Measurements from ENCODE around the gene C5orf52. TPM values are rescaled to one million over a fixed set of nuclear protein-coding genes. Genes with fewer than 3 reads are reported as not detected.
"Not testable (repeated sequence)": the region's sequence is repeated elsewhere in the genome, so short reads cannot be mapped to it uniquely, and the experiment has no call there.

The C5orf52 gene
- total RNA-seq, 2 donors from 2014 or later, result not detected

- ATAC-seq, result no peak
- Mint-ChIP-seq H3K4me1 (ENCODE audit: low read depth in 2 of 2) (no peaks in the 10 kb centered on the region), H3K27me3 (peaks cover 0 to under 1% of the 10 kb centered on the region in 2 donors), H3K27ac (no peak overlapping the region), H3K9me3 (peaks cover 8% of the 10 kb centered on the region), H3K4me3 (no peak overlapping the region), H3K36me3 (peaks cover 28% of the 10 kb centered on the region)
- no peak for DNase-seq (ENCODE audit: low spot score)
Observed at GRCh38 chr5:157659868-157660660, 11.3 kb upstream of the C5orf52 start.

- ATAC-seq (no peak), DNase-seq (ENCODE audit: low spot score) (no peak)
- H3K9me3 Mint-ChIP-seq, result peaks cover 4% of the 10 kb centered on the region
- H3K27ac Mint-ChIP-seq, result no peak overlapping the region
- peaks cover 14% of the 10 kb centered on the region for H3K36me3 Mint-ChIP-seq
- H3K4me1 Mint-ChIP-seq (ENCODE audit: low read depth in 2 of 2), result peaks cover 9 to 10% of the 10 kb centered on the region in 2 donors
- H3K4me3 Mint-ChIP-seq, result no peak overlapping the region
- H3K27me3 Mint-ChIP-seq, result peaks cover 10 to 18% of the 10 kb centered on the region in 2 donors
Observed at GRCh38 chr5:157665467-157666070, 5.8 kb upstream of the C5orf52 start.

GRCh38 chr5:157668356-157668755, 3.0 kb upstream of the C5orf52 start:
- H3K9me3 Mint-ChIP-seq, result peaks cover 4% of the 10 kb centered on the region
- no peak overlapping the region for H3K27ac Mint-ChIP-seq
- H3K27me3 Mint-ChIP-seq, result peaks cover 20 to 33% of the 10 kb centered on the region in 2 donors
- ATAC-seq (no peak), DNase-seq (ENCODE audit: low spot score) (no peak)
- no peak overlapping the region for H3K4me3 Mint-ChIP-seq
- H3K4me1 Mint-ChIP-seq (ENCODE audit: low read depth in 2 of 2), result peaks cover 26 to 27% of the 10 kb centered on the region in 2 donors
- H3K36me3 Mint-ChIP-seq, result peaks cover 5% of the 10 kb centered on the region

- Mint-ChIP-seq H3K9me3 (peaks cover under 1% of the 10 kb centered on the region), H3K4me1 (ENCODE audit: low read depth in 2 of 2) (peaks cover 26 to 27% of the 10 kb centered on the region in 2 donors), H3K27me3 (peaks cover 20 to 33% of the 10 kb centered on the region in 2 donors), H3K27ac (peak overlapping the region; percentile 53 to 55), H3K36me3 (peaks cover 5% of the 10 kb centered on the region), H3K4me3 (peak overlapping the region; percentile 97)
- DNase-seq (ENCODE audit: low spot score) (no peak), ATAC-seq (no peak)
Observed at GRCh38 chr5:157669701-157670097, 1.6 kb upstream of the C5orf52 start.

GRCh38 chr5:157671592-157672330, 428 bp downstream of the C5orf52 start:
- peaks cover 20 to 33% of the 10 kb centered on the region in 2 donors for H3K27me3 Mint-ChIP-seq
- H3K9me3 Mint-ChIP-seq, result no peaks in the 10 kb centered on the region
- no peak for DNase-seq (ENCODE audit: low spot score)
- H3K36me3 Mint-ChIP-seq, result peaks cover 5% of the 10 kb centered on the region
- H3K27ac Mint-ChIP-seq, result peak overlapping the region; percentile 53 to 55
- peaks cover 26 to 27% of the 10 kb centered on the region in 2 donors for H3K4me1 Mint-ChIP-seq (ENCODE audit: low read depth in 2 of 2)
- no peak for ATAC-seq
- peak overlapping the region; percentile 97 for H3K4me3 Mint-ChIP-seq

GRCh38 chr5:157672976-157673375, 1.6 kb downstream of the C5orf52 start:
- H3K4me3 Mint-ChIP-seq, result no peak overlapping the region
- DNase-seq (ENCODE audit: low spot score) (no peak), ATAC-seq (no peak)
- peaks cover 5% of the 10 kb centered on the region for H3K36me3 Mint-ChIP-seq
- H3K9me3 Mint-ChIP-seq, result no peaks in the 10 kb centered on the region
- H3K4me1 Mint-ChIP-seq (ENCODE audit: low read depth in 2 of 2), result peaks cover 26 to 27% of the 10 kb centered on the region in 2 donors
- peaks cover 20 to 29% of the 10 kb centered on the region in 2 donors for H3K27me3 Mint-ChIP-seq
- H3K27ac Mint-ChIP-seq, result no peak overlapping the region

GRCh38 chr5:157674351-157674750, 3.0 kb downstream of the C5orf52 start:
- not testable (repeated sequence) for H3K9me3 Mint-ChIP-seq; H3K36me3 Mint-ChIP-seq; H3K27ac Mint-ChIP-seq; H3K4me3 Mint-ChIP-seq; DNase-seq (ENCODE audit: low spot score); ATAC-seq
- H3K27me3 Mint-ChIP-seq, result peaks cover 20 to 29% of the 10 kb centered on the region in 2 donors
- peaks cover 26 to 27% of the 10 kb centered on the region in 2 donors for H3K4me1 Mint-ChIP-seq (ENCODE audit: low read depth in 2 of 2)

- no peak overlapping the region for H3K27ac Mint-ChIP-seq
- no peaks in the 10 kb centered on the region for H3K4me1 Mint-ChIP-seq (ENCODE audit: low read depth in 2 of 2)
- no peak for DNase-seq (ENCODE audit: low spot score)
- H3K27me3 Mint-ChIP-seq, result peaks cover 0 to 5% of the 10 kb centered on the region in 2 donors
- no peak overlapping the region for H3K4me3 Mint-ChIP-seq
- H3K36me3 Mint-ChIP-seq, result no peaks in the 10 kb centered on the region
- no peak for ATAC-seq
- H3K9me3 Mint-ChIP-seq, result no peaks in the 10 kb centered on the region
Observed at GRCh38 chr5:157677931-157678330, 6.6 kb downstream of the C5orf52 start.

GRCh38 chr5:157679801-157680200, 8.5 kb downstream of the C5orf52 start:
- ATAC-seq (no peak), DNase-seq (ENCODE audit: low spot score) (no peak)
- Mint-ChIP-seq H3K9me3 (no peaks in the 10 kb centered on the region), H3K27ac (no peak overlapping the region), H3K27me3 (peaks cover 0 to 5% of the 10 kb centered on the region in 2 donors), H3K4me3 (no peak overlapping the region), H3K36me3 (no peaks in the 10 kb centered on the region), H3K4me1 (ENCODE audit: low read depth in 2 of 2) (no peaks in the 10 kb centered on the region)

- Mint-ChIP-seq H3K4me1 (ENCODE audit: low read depth in 2 of 2) (no peaks in the 10 kb centered on the region), H3K36me3 (no peaks in the 10 kb centered on the region), H3K9me3 (no peaks in the 10 kb centered on the region), H3K27ac (no peak overlapping the region), H3K4me3 (no peak overlapping the region), H3K27me3 (peaks cover 0 to 5% of the 10 kb centered on the region in 2 donors)
- DNase-seq (ENCODE audit: low spot score) (no peak), ATAC-seq (no peak)
Observed at GRCh38 chr5:157680239-157680638, 8.9 kb downstream of the C5orf52 start.

- peaks cover 0 to 5% of the 10 kb centered on the region in 2 donors for H3K27me3 Mint-ChIP-seq
- ATAC-seq (no peak), DNase-seq (ENCODE audit: low spot score) (no peak)
- no peak overlapping the region for H3K4me3 Mint-ChIP-seq
- H3K27ac Mint-ChIP-seq, result no peak overlapping the region
- H3K9me3 Mint-ChIP-seq, result no peaks in the 10 kb centered on the region
- H3K4me1 Mint-ChIP-seq (ENCODE audit: low read depth in 2 of 2), result no peaks in the 10 kb centered on the region
- no peaks in the 10 kb centered on the region for H3K36me3 Mint-ChIP-seq
Observed at GRCh38 chr5:157681048-157681447, 9.7 kb downstream of the C5orf52 start.

- ATAC-seq (no peak), DNase-seq (ENCODE audit: low spot score) (no peak)
- H3K27me3 Mint-ChIP-seq, result no peaks in the 10 kb centered on the region
- H3K27ac Mint-ChIP-seq, result no peak overlapping the region
- no peaks in the 10 kb centered on the region for H3K36me3 Mint-ChIP-seq
- H3K9me3 Mint-ChIP-seq, result no peaks in the 10 kb centered on the region
- H3K4me1 Mint-ChIP-seq (ENCODE audit: low read depth in 2 of 2), result no peaks in the 10 kb centered on the region
- H3K4me3 Mint-ChIP-seq, result no peak overlapping the region
Observed at GRCh38 chr5:157682257-157682656, 10.9 kb downstream of the C5orf52 start.

- not testable (repeated sequence) for H3K9me3 Mint-ChIP-seq; H3K4me3 Mint-ChIP-seq; DNase-seq (ENCODE audit: low spot score); ATAC-seq; H3K27ac Mint-ChIP-seq; H3K36me3 Mint-ChIP-seq; H3K4me1 Mint-ChIP-seq (ENCODE audit: low read depth in 2 of 2); H3K27me3 Mint-ChIP-seq
Observed at GRCh38 chr5:157686276-157687197, 15.2 kb downstream of the C5orf52 start.
